ENCODE data around the gene PERM1. TPM values are rescaled to one million over a fixed set of nuclear protein-coding genes. Genes with fewer than 3 reads are reported as not detected.

Gene PERM1
- total and polyA plus RNA-seq, 2 experiments from 2014 or later = 0.45 TPM; not detected in 1

DNA sequence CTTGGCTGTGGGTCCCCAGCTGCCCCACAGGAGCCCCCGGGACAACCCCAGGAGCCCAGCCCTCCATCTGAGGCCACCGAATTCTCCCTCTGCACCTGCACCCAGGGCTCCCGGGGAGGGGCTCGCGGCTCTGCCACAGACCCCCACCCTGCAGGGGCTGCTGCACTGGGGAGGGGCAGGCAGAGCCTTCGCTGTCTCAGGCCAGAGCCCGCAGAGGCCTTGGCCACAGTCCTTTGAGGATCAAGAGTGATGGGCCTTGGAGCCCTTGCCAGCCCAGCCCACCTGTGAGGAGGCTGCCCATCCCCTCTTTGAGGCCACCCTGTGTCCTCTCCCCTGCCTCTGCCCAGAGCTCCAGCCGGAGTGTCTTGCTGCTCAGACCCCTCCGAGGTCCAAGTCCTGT lies 6.5 kb downstream of the PERM1 start:
- H3K79me2 ChIP-seq (ENCODE audit: insufficient read depth) = no peaks in the 10 kb centered on the region
- H3F3A ChIP-seq (ENCODE audit: insufficient read depth) = no peaks in the 10 kb centered on the region
- no peaks in the 10 kb centered on the region for H3K4me1 ChIP-seq (ENCODE audit: insufficient read depth)
- H3K9ac ChIP-seq = no peak overlapping the region
- H3K9me2 ChIP-seq (ENCODE audit: insufficient read depth) = no peaks in the 10 kb centered on the region
- H3K4me3 ChIP-seq = no peak overlapping the region
- H3K36me3 ChIP-seq (ENCODE audit: low read depth) = no peaks in the 10 kb centered on the region
- H3K4me2 ChIP-seq (ENCODE audit: unreplicated experiment) = no peak overlapping the region
- TF ChIP-seq EZH2 (IDR thresholded peaks at IDR 0.05; ENCODE audit: insufficient read depth, poor library complexity, severe bottlenecking) = no peak
- TF ChIP-seq EZH2phosphoT487 (IDR thresholded peaks at IDR 0.05; ENCODE audit: insufficient read depth, low read depth) = no peak
- DNase-seq = no peak
- in situ Hi-C loops (cut with MboI) = no loop called here
- no peaks in the 10 kb centered on the region for H3K27me3 ChIP-seq (replicated peaks; ENCODE audit: insufficient read depth)
- no peak overlapping the region for H2AFZ ChIP-seq
- no peaks in the 10 kb centered on the region for H4K20me1 ChIP-seq (ENCODE audit: insufficient read depth)
- H3K27ac ChIP-seq = no peak overlapping the region
- 62 to 65% methylated on average over 6 to 9 of the region's 9 CpGs for WGBS, 2 experiments (ENCODE audit: low coverage in 1 of 2, low lambda C conversion rate in 2 of 2, missing lambda C conversion rate in 2 of 2)
- H3K9me3 ChIP-seq (ENCODE audit: low read depth) = no peaks in the 10 kb centered on the region

DNA sequence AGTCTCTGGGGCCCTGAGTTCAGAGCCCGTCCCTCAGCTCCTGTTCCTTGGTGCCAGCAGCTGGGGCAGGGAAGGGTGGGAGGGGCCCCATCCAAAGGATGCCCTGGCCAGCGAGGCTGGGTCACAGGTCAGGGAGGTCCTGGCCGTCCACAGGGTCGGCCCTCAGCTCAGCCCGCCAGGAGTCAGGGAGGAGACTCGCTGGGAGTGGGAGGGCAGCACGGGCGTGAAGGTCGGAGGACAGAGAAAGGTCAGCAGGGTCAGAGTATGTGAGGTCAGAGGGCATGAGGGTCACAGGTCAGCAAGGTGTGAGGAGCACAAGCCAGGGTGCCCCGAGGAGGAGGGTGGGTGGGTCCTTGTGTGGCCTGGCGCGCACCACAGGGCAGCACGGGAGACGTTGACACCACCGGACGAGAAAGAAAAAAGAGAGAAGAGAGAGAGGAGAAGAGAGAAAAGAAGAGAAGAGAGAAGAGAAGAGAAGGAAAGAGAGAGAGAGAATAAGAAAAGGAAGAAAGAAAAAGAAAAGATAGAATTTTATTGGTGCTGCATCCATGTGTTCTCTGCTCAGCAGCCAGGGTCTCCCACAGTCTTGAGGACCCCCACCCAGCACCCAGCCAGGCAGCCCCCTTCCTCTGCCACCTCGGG lies 7.1 kb downstream of the PERM1 start:
- H3K27ac ChIP-seq = no peak overlapping the region
- no peaks in the 10 kb centered on the region for H3F3A ChIP-seq (ENCODE audit: insufficient read depth)
- H3K9me2 ChIP-seq (ENCODE audit: insufficient read depth) = no peaks in the 10 kb centered on the region
- 65 to 70% methylated on average over 15 to 17 of the region's 17 CpGs for WGBS, 2 experiments (ENCODE audit: low coverage in 1 of 2, low lambda C conversion rate in 2 of 2, missing lambda C conversion rate in 2 of 2)
- H3K9ac ChIP-seq = no peak overlapping the region
- no peaks in the 10 kb centered on the region for H3K36me3 ChIP-seq (ENCODE audit: low read depth)
- no peak for DNase-seq
- no peak for TF ChIP-seq EZH2 (IDR thresholded peaks at IDR 0.05; ENCODE audit: insufficient read depth, poor library complexity, severe bottlenecking)
- no peak for TF ChIP-seq EZH2phosphoT487 (IDR thresholded peaks at IDR 0.05; ENCODE audit: insufficient read depth, low read depth)
- H3K79me2 ChIP-seq (ENCODE audit: insufficient read depth) = no peaks in the 10 kb centered on the region
- H2AFZ ChIP-seq = no peak overlapping the region
- no peak overlapping the region for H3K4me2 ChIP-seq (ENCODE audit: unreplicated experiment)
- H3K9me3 ChIP-seq (ENCODE audit: low read depth) = no peaks in the 10 kb centered on the region
- H3K27me3 ChIP-seq (replicated peaks; ENCODE audit: insufficient read depth) = no peaks in the 10 kb centered on the region
- no peaks in the 10 kb centered on the region for H3K4me1 ChIP-seq (ENCODE audit: insufficient read depth)
- no peak overlapping the region for H3K4me3 ChIP-seq
- in situ Hi-C loops (cut with MboI) = no loop called here
- H4K20me1 ChIP-seq (ENCODE audit: insufficient read depth) = no peaks in the 10 kb centered on the region

GRCh38 chr1:974293-974640 lies 7.6 kb downstream of the PERM1 start:
- Histone ChIP-seq H3K4me2 (ENCODE audit: unreplicated experiment) (no peak overlapping the region), H3K27ac (no peak overlapping the region), H3K4me3 (no peak overlapping the region), H3K9me3 (ENCODE audit: low read depth) (no peaks in the 10 kb centered on the region), H3F3A (ENCODE audit: insufficient read depth) (no peaks in the 10 kb centered on the region), H3K9me2 (ENCODE audit: insufficient read depth) (no peaks in the 10 kb centered on the region), H3K9ac (no peak overlapping the region), H3K79me2 (ENCODE audit: insufficient read depth) (no peaks in the 10 kb centered on the region), H2AFZ (no peak overlapping the region), H3K27me3 (replicated peaks; ENCODE audit: insufficient read depth) (no peaks in the 10 kb centered on the region), H3K4me1 (ENCODE audit: insufficient read depth) (no peaks in the 10 kb centered on the region), H4K20me1 (ENCODE audit: insufficient read depth) (no peaks in the 10 kb centered on the region), H3K36me3 (ENCODE audit: low read depth) (no peaks in the 10 kb centered on the region)
- 94 to 100% methylated on average over 8 to 11 of the region's 11 CpGs for WGBS, 2 experiments (ENCODE audit: low coverage in 1 of 2, low lambda C conversion rate in 2 of 2, missing lambda C conversion rate in 2 of 2)
- no peak for DNase-seq
- in situ Hi-C loops (cut with MboI) = no loop called here
- no peak for TF ChIP-seq EZH2phosphoT487 (IDR thresholded peaks at IDR 0.05; ENCODE audit: insufficient read depth, low read depth)
- TF ChIP-seq EZH2 (IDR thresholded peaks at IDR 0.05; ENCODE audit: insufficient read depth, poor library complexity, severe bottlenecking) = no peak

- DNase-seq = no peak
These were observed 8.2 kb downstream of the PERM1 start for GRCh38 chr1:973459-974292.

More at GRCh38 chr1:973459-974292, 8.2 kb downstream of the PERM1 start:
- Histone ChIP-seq H3K27ac (no peak overlapping the region), H4K20me1 (ENCODE audit: insufficient read depth) (no peaks in the 10 kb centered on the region), H3F3A (ENCODE audit: insufficient read depth) (no peaks in the 10 kb centered on the region), H3K27me3 (replicated peaks; ENCODE audit: insufficient read depth) (no peaks in the 10 kb centered on the region), H3K4me2 (ENCODE audit: unreplicated experiment) (no peak overlapping the region), H3K9me3 (ENCODE audit: low read depth) (no peaks in the 10 kb centered on the region), H3K79me2 (ENCODE audit: insufficient read depth) (no peaks in the 10 kb centered on the region), H2AFZ (no peak overlapping the region), H3K9ac (no peak overlapping the region), H3K36me3 (ENCODE audit: low read depth) (no peaks in the 10 kb centered on the region), H3K4me3 (no peak overlapping the region), H3K9me2 (ENCODE audit: insufficient read depth) (no peaks in the 10 kb centered on the region), H3K4me1 (ENCODE audit: insufficient read depth) (no peaks in the 10 kb centered on the region)
- no peak for TF ChIP-seq EZH2phosphoT487 (IDR thresholded peaks at IDR 0.05; ENCODE audit: insufficient read depth, low read depth)
- TF ChIP-seq EZH2 (IDR thresholded peaks at IDR 0.05; ENCODE audit: insufficient read depth, poor library complexity, severe bottlenecking) = no peak
- 78 to 82% methylated on average over 19 to 28 of the region's 28 CpGs for WGBS, 2 experiments (ENCODE audit: low coverage in 1 of 2, low lambda C conversion rate in 2 of 2, missing lambda C conversion rate in 2 of 2)
- in situ Hi-C loops (cut with MboI) = no loop called here

Measured in GM23248 (cell line).